Testis (tissue), 3 donors: ENCODE results near the gene PTP4A2. TPM values are rescaled to one million over a fixed set of nuclear protein-coding genes. Genes with fewer than 3 reads are reported as not detected.
A peak's percentile ranks its signal among the peaks of the same experiment; 100 is the strongest.

ENCODE experiments used
- DNase-seq: peaks from one replicate; pipeline ENCODE4 v3.0.0-alpha.2; 2019
- H3K27ac ChIP-seq, 2 donors: fragments of 200-600 bp; sonication (generic); one replicate each; pipeline ENCODE4 v1.5.1; 2019
- H3K27me3 ChIP-seq: fragments of 200-600 bp; sonication (generic); one replicate; pipeline ENCODE4 v1.5.1; 2019
- H3K36me3 ChIP-seq: fragments of 200-600 bp; sonication (generic); one replicate; pipeline ENCODE4 v1.5.1; 2017; ENCODE audit warnings: low read depth; ENCODE audit errors: missing control alignments
- H3K4me1 ChIP-seq: fragments of 200-600 bp; sonication (generic); one replicate; pipeline ENCODE4 v1.5.1; 2019
- H3K4me3 ChIP-seq, 2 donors: fragments of 200-600 bp; sonication (generic); one replicate each; pipeline ENCODE4 v1.5.1; 2017 to 2019
- H3K9me3 ChIP-seq: fragments of 200-600 bp; sonication (generic); one replicate; pipeline ENCODE4 v1.5.1; 2017
- CTCF ChIP-seq, 3 experiments: fragments of 450-650 bp in 2 of 3; fragments of 200-600 bp in 1 of 3; sonication (generic) in 1 of 3; IDR thresholded peaks; one replicate each; pipeline ENCODE4 v1.5.1; 2016 to 2019; ENCODE audit warnings: antibody characterized with exemption in 3 of 3, mild to moderate bottlenecking in 2 of 3, moderate library complexity in 1 of 3
- POLR2A ChIP-seq: fragments of 450-650 bp; IDR thresholded peaks from one replicate; pipeline ENCODE4 v1.6.1; 2017; ENCODE audit warnings: antibody characterized with exemption, mild to moderate bottlenecking, moderate library complexity
- WGBS, 2 donors: methylation state at CpG; one replicate each; pipeline ENCODE4 v1.1.5; 2018; 5-methylcytosine and 5-hydroxymethylcytosine counted together
- intact Hi-C: fragments of 100-400 bp; cut with DNase I; formaldehyde crosslinking; loops from one replicate; pipeline ENCODE4 v1.15.1; 2023; ENCODE audit warnings: low total_unique reads
- polyA plus RNA-seq: library from polyadenylated mRNA; stranded (reverse); fragments of 350-450 nt; fragmentation: Illumina TruSeq; extraction: RNeasy Lipid Tissue Mini Kit (QIAGEN cat#74804); gene quantifications from one replicate; pipeline ENCODE4 v1.2.3, GENCODE V29; 2014; ENCODE audit warnings: low read depth, low replicate concordance; ENCODE audit not compliant: insufficient read depth
- total RNA-seq, 2 donors: library from RNA; depleted of rRNA; stranded (reverse); fragments of >200 nt; gene quantifications; one replicate each; pipeline ENCODE4 v1.2.3, GENCODE V29; 2016

Gene PTP4A2
- total and polyA plus RNA-seq, 3 donors from 2014 or later: 137 to 305 (median 189) TPM

GRCh38 chr1:31959521-31960340 is 21.6 kb upstream of the PTP4A2 start:
- intact Hi-C loops: no loop called here
- H3K4me1 ChIP-seq: peaks cover 31% of the 10 kb centered on the region
- H3K36me3 ChIP-seq: no peaks in the 10 kb centered on the region
- WGBS, 2 donors: 91 to 96% methylated on average over 6 of the region's 6 CpGs
- no peaks in the 10 kb centered on the region for H3K9me3 ChIP-seq
- no peak for TF ChIP-seq CTCF (IDR thresholded peaks at IDR 0.05)
- no peak for TF ChIP-seq POLR2A
- DNase-seq: no peak
- no peak overlapping the region for H3K27ac ChIP-seq
- no peak overlapping the region for H3K4me3 ChIP-seq
- no peaks in the 10 kb centered on the region for H3K27me3 ChIP-seq

GRCh38 chr1:31957701-31958674 is 19.8 kb upstream of the PTP4A2 start:
- H3K36me3 ChIP-seq: no peaks in the 10 kb centered on the region
- H3K27ac ChIP-seq: no peak overlapping the region
- TF ChIP-seq CTCF (IDR thresholded peaks at IDR 0.05) (no peak), POLR2A (no peak)
- peaks cover 29% of the 10 kb centered on the region for H3K4me1 ChIP-seq
- intact Hi-C loops: no loop called here
- no peak overlapping the region for H3K4me3 ChIP-seq
- H3K9me3 ChIP-seq: no peaks in the 10 kb centered on the region
- H3K27me3 ChIP-seq: no peaks in the 10 kb centered on the region
- peak; percentile 26 for DNase-seq
- WGBS, 2 donors: 83 to 86% methylated on average over 9 of the region's 9 CpGs

GRCh38 chr1:31955917-31956736 is 18.0 kb upstream of the PTP4A2 start:
- intact Hi-C loops: no loop called here
- 59 to 70% methylated on average over 11 of the region's 11 CpGs for WGBS, 2 donors

More at GRCh38 chr1:31955917-31956736, 18.0 kb upstream of the PTP4A2 start:
- Histone ChIP-seq H3K4me3 (no peak overlapping the region), H3K27me3 (no peaks in the 10 kb centered on the region), H3K36me3 (no peaks in the 10 kb centered on the region), H3K27ac (peak overlapping the region; percentile 40 to 88), H3K9me3 (no peaks in the 10 kb centered on the region), H3K4me1 (peaks cover 29% of the 10 kb centered on the region)
- TF ChIP-seq POLR2A (no peak), CTCF (IDR thresholded peaks at IDR 0.05) (peak in 2 of 3 experiments; percentile 7 to 24)
- peak; percentile 86 for DNase-seq
